Right lobe of liver (tissue), 4 donors: ENCODE results near the gene FAM111B.

ENCODE experiments used
- POLR2A ChIP-seq: fragments of 450-650 bp; IDR thresholded peaks from one replicate; pipeline ENCODE4 v1.6.1; 2017; ENCODE audit warnings: antibody characterized with exemption, mild to moderate bottlenecking
- TF ChIP-seq, protein P1 (sequence below), 4 donors: fragments of 200-600 bp in 3 of 4; fragments of 450-650 bp in 1 of 4; IDR thresholded peaks; one replicate each; pipeline versions ENCODE4 v1.5.1 to v1.8.0; 2016 to 2022; ENCODE audit warnings: antibody characterized with exemption in 4 of 4, mild to moderate bottlenecking in 2 of 4
- donor health status: DM: no; HTN: no; CAD: no.
- donor health status: DM: no; HTN: no; CAD: no.
- donor health status: DM: no; HTN: yes; CAD: no.

DNA sequence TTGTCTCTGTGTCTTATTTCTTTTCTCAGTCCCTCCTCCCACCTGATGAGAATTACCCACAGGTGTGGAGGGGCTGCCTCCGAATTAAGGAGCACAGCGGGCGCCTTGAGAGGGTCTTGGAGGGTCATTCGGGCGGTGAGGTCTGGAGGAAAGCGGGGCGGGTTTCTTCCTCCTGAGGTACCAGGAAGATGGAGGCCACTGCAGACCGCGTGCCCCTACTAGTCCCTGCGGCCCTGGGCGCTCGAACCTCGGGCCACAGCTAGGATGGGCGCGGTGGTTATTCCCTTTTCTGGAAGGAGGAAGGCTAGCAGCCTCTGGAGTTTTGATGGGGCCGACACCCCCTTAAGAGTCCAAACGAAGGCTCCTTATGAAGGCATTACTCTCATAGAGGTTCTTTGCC lies 30.2 kb downstream of the FAM111B start:
- TF ChIP-seq, protein P1, sequence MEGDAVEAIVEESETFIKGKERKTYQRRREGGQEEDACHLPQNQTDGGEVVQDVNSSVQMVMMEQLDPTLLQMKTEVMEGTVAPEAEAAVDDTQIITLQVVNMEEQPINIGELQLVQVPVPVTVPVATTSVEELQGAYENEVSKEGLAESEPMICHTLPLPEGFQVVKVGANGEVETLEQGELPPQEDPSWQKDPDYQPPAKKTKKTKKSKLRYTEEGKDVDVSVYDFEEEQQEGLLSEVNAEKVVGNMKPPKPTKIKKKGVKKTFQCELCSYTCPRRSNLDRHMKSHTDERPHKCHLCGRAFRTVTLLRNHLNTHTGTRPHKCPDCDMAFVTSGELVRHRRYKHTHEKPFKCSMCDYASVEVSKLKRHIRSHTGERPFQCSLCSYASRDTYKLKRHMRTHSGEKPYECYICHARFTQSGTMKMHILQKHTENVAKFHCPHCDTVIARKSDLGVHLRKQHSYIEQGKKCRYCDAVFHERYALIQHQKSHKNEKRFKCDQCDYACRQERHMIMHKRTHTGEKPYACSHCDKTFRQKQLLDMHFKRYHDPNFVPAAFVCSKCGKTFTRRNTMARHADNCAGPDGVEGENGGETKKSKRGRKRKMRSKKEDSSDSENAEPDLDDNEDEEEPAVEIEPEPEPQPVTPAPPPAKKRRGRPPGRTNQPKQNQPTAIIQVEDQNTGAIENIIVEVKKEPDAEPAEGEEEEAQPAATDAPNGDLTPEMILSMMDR (IDR thresholded peaks at IDR 0.05), result no peak
- no peak for TF ChIP-seq POLR2A
